Inflammatory macrophage treated with lipopolysaccharide for 1 hour (primary cell): ENCODE results near the gene RTL10.
"Not testable (repeated sequence)": the region's sequence is repeated elsewhere in the genome, so short reads cannot be mapped to it uniquely, and the experiment has no call there.

Source experiments
- DNase-seq, 2 donors: peaks; one replicate each; pipeline ENCODE4 v3.0.0-alpha.2; 2020 to 2022

Gene RTL10

DNA sequence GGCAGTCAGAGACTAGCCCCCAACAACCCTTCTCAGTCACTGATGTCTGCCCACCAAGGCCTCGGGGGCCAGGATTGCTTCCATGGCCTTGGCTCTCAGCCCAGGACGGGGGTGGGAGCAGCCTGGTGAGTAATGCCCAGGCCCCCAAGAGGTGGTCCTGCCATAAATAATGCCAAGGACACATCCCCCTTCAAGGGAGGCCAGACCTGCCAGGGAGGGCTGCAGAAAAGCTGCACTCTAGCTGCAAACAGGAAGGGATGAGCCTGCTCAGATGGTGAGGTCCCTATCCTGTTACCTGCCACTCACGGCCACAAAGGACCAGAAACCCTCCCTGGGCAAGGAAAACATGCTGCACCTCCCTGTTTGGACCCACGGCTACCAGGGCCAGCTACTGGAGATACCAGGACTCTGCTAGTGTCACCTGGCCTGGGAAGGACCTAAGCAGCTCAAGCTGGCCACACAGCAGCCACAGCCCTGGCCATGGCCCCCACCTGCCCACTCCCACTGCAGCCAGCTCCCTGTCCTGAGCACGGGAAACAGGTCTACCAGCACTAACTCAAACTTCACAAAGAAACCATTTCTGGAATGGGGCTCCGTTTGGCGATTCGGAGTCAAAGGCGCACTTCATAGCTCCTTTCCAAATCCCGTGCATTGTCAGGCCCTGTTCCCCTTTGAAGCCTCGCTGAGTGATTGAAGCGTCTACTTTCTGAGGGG, 12.1 kb downstream of the RTL10 start:
- no peak for DNase-seq

DNA sequence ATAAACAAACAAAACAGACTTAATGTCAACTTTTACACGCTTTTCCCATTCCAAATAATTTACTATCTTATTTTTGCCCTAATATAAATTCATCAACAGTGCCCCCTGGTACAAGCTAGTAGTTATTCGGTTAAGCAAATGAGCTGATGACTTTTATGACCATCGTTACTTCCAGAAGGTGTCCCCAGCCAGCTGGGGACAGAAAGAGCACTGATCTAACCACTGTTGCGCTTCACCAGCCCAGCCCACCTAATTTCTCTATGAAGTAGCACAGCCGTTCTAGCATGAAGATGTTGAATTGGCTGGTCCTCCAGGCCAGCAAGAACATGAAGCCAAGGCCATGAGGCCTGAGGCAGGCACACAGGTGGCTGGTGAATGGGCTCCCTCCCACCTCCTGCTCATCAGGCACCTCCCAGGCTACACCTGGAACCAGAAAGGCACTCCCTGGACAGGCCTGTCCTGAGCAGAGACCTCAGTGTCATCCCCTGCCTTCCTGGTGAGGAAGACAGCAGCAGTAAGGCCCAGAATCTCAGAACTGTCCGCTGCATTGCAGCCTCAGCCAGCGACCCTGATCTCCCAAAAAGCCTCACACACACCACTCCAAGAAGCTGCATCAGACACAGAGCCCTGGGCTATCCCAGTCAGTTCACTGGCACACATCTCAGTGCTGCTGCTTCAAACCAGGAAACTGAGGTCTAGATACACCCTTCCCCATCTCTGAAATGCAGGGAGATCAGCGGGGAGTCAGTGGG, 12.9 kb downstream of the RTL10 start:
- no peak for DNase-seq

DNA sequence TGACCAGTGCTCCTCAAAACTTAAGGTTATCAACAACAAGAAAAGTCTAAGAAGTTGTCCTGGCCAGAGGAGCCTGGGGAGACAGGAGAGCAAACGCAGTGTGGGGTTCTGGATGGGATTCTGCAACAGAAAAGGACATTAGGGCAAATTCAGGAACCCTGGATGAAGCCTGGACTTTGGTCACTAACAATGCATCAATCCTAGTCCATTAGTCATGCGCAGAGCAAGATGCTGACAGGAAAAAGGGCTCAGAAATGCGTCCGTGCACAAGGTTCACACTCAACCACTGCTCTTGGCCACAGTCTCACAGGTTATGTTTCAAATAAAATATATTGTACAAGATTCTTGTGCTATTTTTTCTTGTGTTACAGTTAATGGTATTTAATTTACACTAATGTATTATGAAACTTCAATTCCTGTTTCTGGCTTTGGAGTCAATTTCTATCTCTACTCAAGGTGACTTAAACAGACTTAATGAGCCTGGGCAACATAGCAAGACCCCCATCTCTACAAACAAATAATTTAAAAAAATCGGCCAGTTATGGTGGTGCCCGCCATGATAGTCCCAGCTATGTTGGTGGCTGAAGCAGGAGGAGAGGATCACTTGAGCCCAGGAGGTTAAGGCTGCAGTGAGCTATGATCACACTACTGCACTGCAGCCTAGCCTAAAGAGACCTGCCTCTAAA, 13.6 kb downstream of the RTL10 start:
- DNase-seq, result no peak

DNA sequence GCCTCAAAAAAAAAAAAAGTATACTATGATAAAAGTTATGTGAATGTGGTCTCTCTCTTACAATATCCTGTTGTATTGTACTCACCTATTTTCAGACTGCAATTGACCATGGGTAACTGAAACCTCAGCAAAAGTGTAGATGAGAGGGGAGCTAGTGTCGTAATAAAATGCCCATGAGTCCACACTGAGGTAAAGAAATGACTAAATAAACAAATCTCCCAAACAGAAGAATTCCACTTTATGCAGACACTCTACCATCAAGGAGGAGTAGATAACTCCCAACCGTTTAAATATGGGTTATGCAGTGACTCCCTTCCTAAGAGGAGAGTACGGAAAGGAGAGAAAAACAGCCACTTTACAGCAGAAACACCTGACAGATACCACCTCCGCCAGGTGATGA, 14.6 kb downstream of the RTL10 start:
- DNase-seq, result no peak

- no peak for DNase-seq
Measured at GRCh38 chr22:19837915-19838314, 16.8 kb downstream of the RTL10 start.

GRCh38 chr22:19836512-19836911, 18.2 kb downstream of the RTL10 start:
- DNase-seq, result no peak

DNA sequence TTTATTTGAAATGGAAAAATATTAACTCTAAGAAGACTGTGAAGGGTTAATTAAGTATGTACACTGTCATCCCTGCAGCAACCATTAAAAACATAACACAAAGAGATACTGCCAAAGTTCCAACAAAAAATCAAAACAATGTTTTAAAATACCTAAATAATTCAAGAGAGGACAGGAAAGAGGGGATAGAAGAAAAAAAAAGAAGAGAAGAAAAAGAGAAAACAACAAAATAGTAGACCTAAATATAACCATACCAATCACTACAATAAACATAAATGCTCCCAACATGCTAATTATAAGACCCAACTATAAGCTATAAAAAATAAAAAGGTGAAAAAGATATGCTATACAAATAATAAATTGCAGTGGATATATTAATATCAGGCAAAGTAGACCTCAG, 20.1 kb downstream of the RTL10 start:
- no peak for DNase-seq

- DNase-seq, result not testable (repeated sequence)
Measured at GRCh38 chr22:19833327-19833726, 21.3 kb downstream of the RTL10 start.

DNA sequence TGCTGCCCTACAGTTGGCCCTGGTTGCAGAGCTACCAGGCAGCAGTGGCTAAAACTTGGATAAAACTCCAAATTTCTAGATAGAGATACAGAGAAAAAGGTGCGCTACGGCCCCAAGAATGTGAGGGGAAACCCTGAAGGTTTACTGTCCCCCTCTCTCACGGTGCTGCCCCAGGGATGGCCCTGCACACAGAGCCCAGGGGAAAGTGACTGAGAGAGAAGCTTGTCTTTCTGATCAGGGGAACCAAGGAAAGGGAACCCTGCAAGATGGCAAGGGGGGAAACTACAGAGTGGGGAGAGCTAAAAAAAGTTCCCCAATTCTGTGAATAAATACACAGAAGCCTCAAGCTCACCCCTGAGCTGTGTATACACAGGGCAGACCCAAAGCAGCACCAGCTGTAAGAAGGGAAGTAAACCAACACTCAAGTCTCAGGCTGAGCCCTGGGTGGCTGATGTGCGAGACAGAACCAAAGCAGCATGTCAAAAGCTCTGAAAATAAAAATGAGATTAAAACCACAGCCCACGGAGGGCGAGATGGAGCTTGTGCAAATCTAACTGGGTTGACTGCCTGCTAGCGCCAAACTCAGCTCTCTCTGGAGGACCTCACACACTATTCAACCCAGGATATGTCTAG, 22.1 kb downstream of the RTL10 start:
- peak in 1 of 2 donors; percentile 27 for DNase-seq

GRCh38 chr22:19831979-19832378, 22.7 kb downstream of the RTL10 start:
- not testable (repeated sequence) for DNase-seq

DNA sequence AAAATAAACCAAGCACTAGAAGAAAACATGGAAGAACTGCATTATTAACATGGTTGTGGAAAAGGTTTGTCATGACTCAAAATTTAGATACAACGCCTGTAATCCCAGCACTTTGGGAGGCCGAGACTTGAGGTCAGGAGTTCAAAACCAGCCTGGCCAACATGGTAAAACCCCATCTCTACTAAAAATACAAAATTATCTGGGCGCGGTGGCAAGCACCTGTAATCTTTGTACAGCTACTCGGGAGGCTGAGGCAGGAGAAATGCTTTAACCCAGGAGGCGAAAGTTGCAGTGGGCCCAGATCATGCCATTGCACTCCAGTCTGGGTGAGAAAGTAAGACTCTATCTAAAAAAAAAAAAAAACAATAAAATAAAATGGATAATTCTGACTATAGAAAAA, 23.7 kb downstream of the RTL10 start:
- no peak for DNase-seq

GRCh38 chr22:19828035-19828401, 26.7 kb downstream of the RTL10 start:
- DNase-seq, result no peak

GRCh38 chr22:19827341-19828034, 27.2 kb downstream of the RTL10 start:
- DNase-seq, result no peak

GRCh38 chr22:19826619-19826950, 28.1 kb downstream of the RTL10 start:
- DNase-seq, result no peak

DNA sequence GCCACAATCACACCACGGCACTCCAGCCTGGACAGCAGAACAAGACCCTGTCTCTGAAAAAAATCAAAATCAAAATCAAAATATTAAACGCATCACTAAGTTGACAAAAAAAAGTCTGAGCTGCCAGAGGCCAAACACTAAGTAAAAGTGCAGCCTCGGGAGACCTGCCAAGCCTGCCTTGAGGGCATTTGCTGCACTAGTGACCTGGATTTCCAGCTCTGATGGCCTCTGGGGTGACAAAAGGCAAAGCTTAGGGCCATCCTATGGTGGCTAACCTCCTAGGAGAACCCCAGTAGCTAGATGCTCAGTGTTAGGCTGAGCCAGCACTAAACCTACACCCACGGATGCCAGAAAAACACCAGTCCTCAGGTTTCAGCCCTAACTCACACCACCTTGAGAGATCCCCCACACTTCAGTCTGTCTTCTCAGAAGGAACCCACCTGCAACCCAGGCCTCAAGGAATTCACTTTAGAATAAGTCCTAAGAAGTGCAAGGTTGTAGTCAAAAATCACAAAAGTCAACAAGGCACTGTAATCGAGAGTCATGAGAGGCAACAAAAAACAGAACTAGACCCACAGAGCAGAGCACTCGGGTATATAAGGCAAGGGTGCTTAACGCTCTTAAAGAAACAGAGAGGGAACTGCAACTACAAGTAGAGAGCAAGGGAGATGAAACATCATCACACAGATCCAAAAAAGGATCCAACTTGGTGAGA, 28.6 kb downstream of the RTL10 start:
- DNase-seq, result no peak

DNA sequence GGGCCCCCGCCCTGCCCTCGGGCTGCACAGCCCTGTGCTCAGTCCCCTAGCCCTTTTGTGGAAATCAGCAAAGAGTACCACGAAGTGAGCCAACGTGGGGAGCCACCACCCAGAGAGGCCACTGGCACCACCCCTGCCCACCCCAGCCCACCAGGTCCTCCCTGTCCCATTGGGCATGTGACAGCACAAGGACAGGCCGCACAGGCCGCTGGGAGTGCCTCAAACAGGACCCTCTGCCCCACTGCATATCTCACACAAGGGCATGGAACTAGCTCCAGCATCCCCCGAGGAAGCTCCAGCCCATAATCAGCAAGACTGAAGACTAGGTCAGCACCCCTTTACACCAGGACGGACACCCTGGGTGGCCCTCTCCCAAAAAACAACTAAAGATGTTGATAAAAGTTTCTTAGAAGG, 29.7 kb downstream of the RTL10 start:
- no peak for DNase-seq

- DNase-seq, result no peak
Measured at GRCh38 chr22:19824212-19824925, 30.3 kb downstream of the RTL10 start.

DNA sequence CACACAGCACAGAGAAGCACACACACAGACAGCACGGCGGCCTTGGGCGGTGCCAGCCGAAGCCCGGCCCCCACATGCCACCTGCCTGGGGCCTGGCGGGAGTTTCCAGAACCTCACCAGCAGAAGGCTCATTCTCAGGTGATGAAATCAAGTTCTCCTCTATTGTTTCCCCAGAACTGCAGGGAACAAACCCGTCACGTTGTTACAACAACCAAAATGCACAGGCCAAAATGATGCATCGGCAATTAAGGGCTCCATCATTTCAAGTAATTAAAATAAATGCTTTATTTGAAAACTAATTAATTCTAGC, 30.8 kb downstream of the RTL10 start:
- peak in 1 of 2 donors; percentile 9 for DNase-seq

GRCh38 chr22:19823191-19823901, 31.3 kb downstream of the RTL10 start:
- DNase-seq, result no peak

DNA sequence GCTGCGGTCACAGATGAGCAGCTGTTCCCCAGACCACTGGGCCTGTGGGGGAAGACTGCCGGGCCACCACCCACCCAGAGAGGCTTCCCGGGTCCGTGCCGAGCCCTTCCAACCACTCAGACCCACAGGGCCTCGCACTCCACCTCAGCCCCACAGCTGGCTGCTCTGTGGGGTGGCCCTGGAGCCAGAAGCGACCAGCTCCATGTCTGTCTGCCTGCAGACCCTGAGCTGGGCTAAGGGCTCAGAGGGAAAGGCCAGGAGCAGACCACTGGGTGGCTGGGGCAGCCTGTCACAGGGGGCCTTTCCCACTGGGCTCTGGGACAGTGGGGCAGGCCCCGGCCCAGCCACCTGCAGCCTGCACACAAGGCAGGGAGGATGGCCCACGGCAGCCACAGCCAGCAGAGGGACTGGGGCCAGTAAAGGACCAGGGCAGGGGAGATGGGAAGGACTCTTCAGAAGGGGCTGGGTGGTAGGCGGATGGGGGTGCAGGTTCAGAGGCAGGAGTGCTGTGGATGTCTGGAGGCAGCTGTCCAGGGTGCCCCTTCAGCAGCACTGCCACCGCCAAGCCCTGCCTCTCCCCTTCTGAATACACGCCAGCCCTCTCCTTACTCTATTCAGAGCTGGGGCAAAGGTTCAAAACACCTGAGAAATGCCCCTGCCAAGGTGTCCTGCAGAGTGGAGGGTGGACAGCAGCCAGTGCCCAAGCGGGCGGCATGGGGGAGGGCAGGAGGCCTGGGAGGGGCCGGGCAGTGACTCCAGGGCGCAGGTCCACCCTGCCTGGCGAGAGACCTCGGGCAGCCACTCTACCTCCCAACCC, 32.2 kb downstream of the RTL10 start:
- no peak for DNase-seq
